Erythroblast (primary cell): ENCODE results near the gene RPL14.

Source experiments
- GATA1 ChIP-seq: IDR thresholded peaks from 2 replicates; pipeline ENCODE4 v1.6.1; 2011; ENCODE audit warnings: low read depth, mild to moderate bottlenecking, control low read depth, low read length, moderate library complexity
- POLR2A ChIP-seq: IDR thresholded peaks from 2 replicates; pipeline ENCODE4 v1.6.1; 2011; ENCODE audit warnings: mild to moderate bottlenecking, low read length

DNA sequence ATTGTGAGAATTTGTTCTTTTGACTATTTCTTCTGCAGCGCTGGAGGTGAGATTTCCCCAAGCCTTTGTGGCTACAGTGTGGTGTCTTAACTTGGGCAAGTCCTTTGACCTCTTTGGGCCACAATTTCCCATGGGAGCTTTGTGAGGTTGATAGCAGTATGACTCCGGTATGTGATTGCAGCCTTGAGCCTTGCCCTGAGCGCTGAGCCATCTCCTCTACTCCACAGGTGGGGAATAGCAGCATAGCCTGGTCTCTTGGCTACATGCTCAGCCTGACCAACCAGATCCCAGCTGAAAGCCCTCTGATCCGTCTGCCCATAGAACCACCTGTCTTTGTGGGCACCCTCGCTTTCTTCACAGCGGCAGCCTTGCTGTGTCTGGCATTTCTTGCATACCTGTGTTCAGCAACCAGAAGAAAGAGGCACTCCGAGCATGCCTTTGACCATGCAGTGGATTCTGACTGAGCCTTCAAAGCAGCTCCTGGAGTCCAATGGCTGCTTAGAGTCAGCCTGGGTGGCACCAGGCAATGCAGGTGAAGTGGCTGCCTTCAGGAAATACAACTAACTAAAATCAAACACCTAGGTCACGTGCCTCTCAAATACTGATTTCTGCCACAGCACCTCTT, 30.0 kb upstream of the RPL14 start:
- TF ChIP-seq POLR2A (no peak), GATA1 (no peak)
